Karpas-422 (cell line): ENCODE data around the gene TMEM131. TPM values are rescaled to one million over a fixed set of nuclear protein-coding genes. Genes with fewer than 3 reads are reported as not detected.

ENCODE experiments used
- DNase-seq: peaks from one replicate; pipeline ENCODE4 v3.0.0-alpha.2; 2015
- H2AFZ ChIP-seq: fragments of 200-600 bp; sonication (generic); 2 replicates; pipeline ENCODE4 v1.6.1; 2014; ENCODE audit warnings: antibody characterized with exemption, low read length, mixed read lengths
- H3K27ac ChIP-seq: fragments of 200-600 bp; sonication (generic); 2 replicates; pipeline ENCODE4 v1.5.1; 2014; ENCODE audit warnings: mild to moderate bottlenecking, low read length, moderate library complexity
- H3K27me3 ChIP-seq: fragments of 200-600 bp; sonication (generic); 2 replicates; pipeline ENCODE4 v1.6.1; 2014; ENCODE audit warnings: low read length, mixed read lengths
- H3K36me3 ChIP-seq: fragments of 200-600 bp; sonication (generic); 2 replicates; pipeline ENCODE4 v1.6.1; 2014; ENCODE audit warnings: low read length, mixed read lengths; ENCODE audit not compliant: insufficient read depth
- H3K4me1 ChIP-seq: fragments of 200-600 bp; sonication (generic); 2 replicates; pipeline ENCODE4 v1.6.1; 2014; ENCODE audit warnings: mild to moderate bottlenecking, low read length, mixed read lengths
- H3K4me2 ChIP-seq: fragments of 200-600 bp; sonication (generic); 2 replicates; pipeline ENCODE4 v1.6.1; 2014; ENCODE audit warnings: low read length, low read depth, mild to moderate bottlenecking; ENCODE audit not compliant: poor library complexity, severe bottlenecking
- H3K4me3 ChIP-seq: fragments of 200-600 bp; sonication (generic); 2 replicates; pipeline ENCODE4 v1.5.1; 2014; ENCODE audit warnings: mild to moderate bottlenecking, antibody characterized with exemption, low read length, mixed read lengths
- H3K79me2 ChIP-seq: fragments of 200-600 bp; sonication (generic); 2 replicates; pipeline ENCODE4 v1.6.1; 2014; ENCODE audit warnings: mild to moderate bottlenecking, low read length, mixed read lengths
- H3K9ac ChIP-seq: fragments of 200-600 bp; sonication (generic); 2 replicates; pipeline ENCODE4 v1.6.0; 2014; ENCODE audit warnings: low read length
- H3K9me2 ChIP-seq: fragments of 200-600 bp; sonication (generic), shearing (Covaris generic); replicated peaks from 2 replicates; pipeline ENCODE4 v1.6.0; 2014; ENCODE audit warnings: mild to moderate bottlenecking, low read length, moderate library complexity; ENCODE audit not compliant: insufficient read depth
- H3K9me3 ChIP-seq: fragments of 300-700, 200-600 bp; sonication (generic); 2 replicates; pipeline ENCODE4 v1.6.1; 2014; ENCODE audit warnings: low read length, mixed read lengths
- H4K20me1 ChIP-seq: fragments of 200-600 bp; sonication (generic); 2 replicates; pipeline ENCODE4 v1.6.1; 2014; ENCODE audit warnings: mild to moderate bottlenecking, antibody characterized with exemption, low read length, low read depth; ENCODE audit not compliant: insufficient read depth
- total RNA-seq: library from RNA; depleted of rRNA; stranded (reverse); fragments of >200 nt; shearing (Covaris generic); gene quantifications from 2 replicates; pipeline ENCODE4 v1.2.3, GENCODE V29; 2014; ENCODE audit warnings: low replicate concordance

TMEM131 gene
- total RNA-seq, 1 experiment from 2014 or later: 20.9 TPM

- no peak overlapping the region for H3K27ac ChIP-seq
- no peak overlapping the region for H3K4me2 ChIP-seq
- H3K4me3 ChIP-seq: no peak overlapping the region
- no peaks in the 10 kb centered on the region for H3K4me1 ChIP-seq
- no peaks in the 10 kb centered on the region for H4K20me1 ChIP-seq
- H3K9me2 ChIP-seq: no peaks in the 10 kb centered on the region
- H3K9me3 ChIP-seq: no peaks in the 10 kb centered on the region
- no peaks in the 10 kb centered on the region for H3K79me2 ChIP-seq
- H3K9ac ChIP-seq: no peak overlapping the region
- no peaks in the 10 kb centered on the region for H3K27me3 ChIP-seq
- H2AFZ ChIP-seq: no peak overlapping the region
- no peaks in the 10 kb centered on the region for H3K36me3 ChIP-seq
- DNase-seq: no peak
These were observed 255.9 kb downstream of the TMEM131 start for GRCh38 chr2:97739893-97740245.

GRCh38 chr2:97739020-97739892, 256.5 kb downstream of the TMEM131 start:
- DNase-seq: no peak
- Histone ChIP-seq H3K4me3 (no peak overlapping the region), H3K9ac (no peak overlapping the region), H3K4me2 (no peak overlapping the region), H3K4me1 (no peaks in the 10 kb centered on the region), H2AFZ (no peak overlapping the region), H3K79me2 (no peaks in the 10 kb centered on the region), H4K20me1 (no peaks in the 10 kb centered on the region), H3K36me3 (no peaks in the 10 kb centered on the region), H3K9me2 (no peaks in the 10 kb centered on the region), H3K9me3 (no peaks in the 10 kb centered on the region), H3K27me3 (no peaks in the 10 kb centered on the region), H3K27ac (no peak overlapping the region)

DNA sequence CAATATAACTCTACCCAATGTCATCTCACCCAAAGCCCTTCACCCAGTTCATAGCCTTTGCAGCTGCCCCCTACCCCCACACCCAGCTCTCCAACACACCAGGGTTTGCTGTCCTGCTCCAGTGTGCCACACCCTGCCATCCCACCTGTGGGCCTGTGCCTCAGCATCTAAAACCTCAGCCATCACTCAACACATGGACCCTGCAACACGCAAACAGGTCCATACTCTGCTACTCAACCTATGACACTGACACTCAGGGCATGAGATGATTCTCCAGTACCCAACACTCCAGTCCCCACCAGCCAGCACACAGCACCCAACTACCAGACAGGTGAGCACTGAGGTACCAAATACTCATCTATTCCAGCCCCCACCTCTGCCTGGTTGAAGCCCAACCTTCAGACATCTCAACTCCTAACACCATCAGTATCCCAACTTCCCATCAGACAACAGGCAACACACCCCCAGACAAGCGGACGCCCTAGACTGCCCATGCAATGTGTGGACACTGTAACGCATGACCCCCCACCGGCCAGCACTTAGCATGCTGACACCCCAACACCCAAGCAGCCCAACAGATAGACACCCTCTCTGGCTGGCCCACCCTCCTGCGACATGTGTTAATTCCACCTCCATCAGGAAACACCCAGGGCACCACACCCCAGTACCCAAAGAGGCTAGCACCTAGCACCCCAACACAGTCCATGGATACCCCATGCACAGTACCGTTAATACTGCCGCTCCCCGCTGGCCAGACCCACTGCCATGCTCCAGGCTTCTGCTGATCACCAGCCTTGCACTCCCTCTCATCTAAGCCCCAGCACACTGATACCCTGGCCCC, 257.3 kb downstream of the TMEM131 start:
- Histone ChIP-seq H3K36me3 (no peaks in the 10 kb centered on the region), H3K79me2 (no peaks in the 10 kb centered on the region), H3K9me3 (no peaks in the 10 kb centered on the region), H3K4me2 (no peak overlapping the region), H3K9me2 (no peaks in the 10 kb centered on the region), H3K27me3 (no peaks in the 10 kb centered on the region), H3K4me1 (no peaks in the 10 kb centered on the region), H3K27ac (no peak overlapping the region), H4K20me1 (no peaks in the 10 kb centered on the region), H3K9ac (no peak overlapping the region), H3K4me3 (no peak overlapping the region), H2AFZ (no peak overlapping the region)
- DNase-seq: no peak

DNA sequence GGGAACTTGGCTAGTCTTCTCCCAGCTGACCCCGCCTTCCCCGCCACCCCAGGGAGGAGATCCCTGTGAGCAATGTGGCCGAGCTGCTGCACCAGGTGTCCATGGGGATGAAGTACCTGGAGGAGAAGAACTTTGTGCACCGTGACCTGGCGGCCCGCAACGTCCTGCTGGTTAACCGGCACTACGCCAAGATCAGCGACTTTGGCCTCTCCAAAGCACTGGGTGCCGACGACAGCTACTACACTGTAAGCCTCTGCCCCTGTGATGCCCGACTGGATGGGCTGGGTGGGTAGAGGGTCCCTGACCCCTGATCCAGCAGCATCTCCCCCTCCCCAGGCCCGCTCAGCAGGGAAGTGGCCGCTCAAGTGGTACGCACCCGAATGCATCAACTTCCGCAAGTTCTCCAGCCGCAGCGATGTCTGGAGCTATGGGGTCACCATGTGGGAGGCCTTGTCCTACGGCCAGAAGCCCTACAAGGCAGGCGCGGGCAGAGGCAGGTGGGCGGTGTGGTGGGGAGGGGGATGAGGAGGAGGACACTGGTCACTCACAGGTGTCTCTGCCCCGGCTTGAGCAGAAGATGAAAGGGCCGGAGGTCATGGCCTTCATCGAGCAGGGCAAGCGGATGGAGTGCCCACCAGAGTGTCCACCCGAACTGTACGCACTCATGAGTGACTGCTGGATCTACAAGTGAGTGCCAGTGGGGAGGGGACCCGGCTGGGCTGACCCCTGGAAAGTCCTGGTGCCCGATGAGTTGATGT, 258.1 kb downstream of the TMEM131 start:
- no peaks in the 10 kb centered on the region for H3K27me3 ChIP-seq
- no peak overlapping the region for H3K4me2 ChIP-seq
- no peaks in the 10 kb centered on the region for H3K36me3 ChIP-seq
- no peak overlapping the region for H3K4me3 ChIP-seq
- H3K79me2 ChIP-seq: no peaks in the 10 kb centered on the region
- H4K20me1 ChIP-seq: no peaks in the 10 kb centered on the region
- no peak overlapping the region for H3K27ac ChIP-seq
- H2AFZ ChIP-seq: no peak overlapping the region
- no peak overlapping the region for H3K9ac ChIP-seq
- H3K4me1 ChIP-seq: no peaks in the 10 kb centered on the region
- no peaks in the 10 kb centered on the region for H3K9me3 ChIP-seq
- H3K9me2 ChIP-seq: no peaks in the 10 kb centered on the region
- no peak for DNase-seq

GRCh38 chr2:97736608-97737330, 259.0 kb downstream of the TMEM131 start:
- Histone ChIP-seq H3K4me1 (no peaks in the 10 kb centered on the region), H3K9me3 (no peaks in the 10 kb centered on the region), H3K9me2 (no peaks in the 10 kb centered on the region), H3K9ac (no peak overlapping the region), H3K79me2 (no peaks in the 10 kb centered on the region), H4K20me1 (no peaks in the 10 kb centered on the region), H3K4me3 (no peak overlapping the region), H3K36me3 (no peaks in the 10 kb centered on the region), H3K4me2 (no peak overlapping the region), H3K27me3 (no peaks in the 10 kb centered on the region), H3K27ac (no peak overlapping the region), H2AFZ (no peak overlapping the region)
- DNase-seq: no peak

DNA sequence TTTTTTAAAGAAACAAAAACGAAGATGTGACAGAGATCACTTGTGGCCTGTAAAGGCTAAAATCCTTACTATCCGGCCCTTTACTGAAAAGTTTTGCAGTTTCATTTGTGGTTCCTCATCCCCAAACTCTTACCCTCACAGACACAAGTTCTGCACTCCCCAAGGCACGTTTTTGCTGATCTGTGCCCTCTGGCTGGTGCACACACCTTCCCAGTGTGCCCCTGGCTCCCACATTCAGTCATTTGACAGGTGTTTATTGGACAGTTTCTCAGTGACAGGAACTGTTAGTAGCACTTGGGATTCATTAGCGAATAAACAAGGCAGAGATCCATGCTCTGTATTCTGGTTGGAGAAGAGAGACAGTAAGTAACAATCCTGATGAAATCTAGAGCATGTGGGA, 259.6 kb downstream of the TMEM131 start:
- DNase-seq: no peak
- no peaks in the 10 kb centered on the region for H4K20me1 ChIP-seq
- no peaks in the 10 kb centered on the region for H3K36me3 ChIP-seq
- no peaks in the 10 kb centered on the region for H3K9me3 ChIP-seq
- no peaks in the 10 kb centered on the region for H3K4me1 ChIP-seq
- H3K9me2 ChIP-seq: no peaks in the 10 kb centered on the region
- H3K27ac ChIP-seq: no peak overlapping the region
- no peaks in the 10 kb centered on the region for H3K27me3 ChIP-seq
- H3K4me2 ChIP-seq: no peak overlapping the region
- H2AFZ ChIP-seq: no peak overlapping the region
- no peak overlapping the region for H3K4me3 ChIP-seq
- H3K9ac ChIP-seq: no peak overlapping the region
- H3K79me2 ChIP-seq: no peaks in the 10 kb centered on the region

DNA sequence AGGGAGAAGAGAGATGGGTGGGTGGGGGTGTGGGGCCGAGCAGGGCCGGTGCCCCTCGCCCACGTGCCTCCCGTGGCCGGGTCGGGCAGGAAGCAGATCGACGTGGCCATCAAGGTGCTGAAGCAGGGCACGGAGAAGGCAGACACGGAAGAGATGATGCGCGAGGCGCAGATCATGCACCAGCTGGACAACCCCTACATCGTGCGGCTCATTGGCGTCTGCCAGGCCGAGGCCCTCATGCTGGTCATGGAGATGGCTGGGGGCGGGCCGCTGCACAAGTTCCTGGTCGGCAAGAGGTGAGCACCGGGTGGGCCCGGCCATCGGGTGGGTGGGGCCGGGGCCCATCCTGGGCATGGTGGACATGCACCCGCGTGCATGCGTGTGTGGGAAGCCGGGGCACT, 260.6 kb downstream of the TMEM131 start:
- H3K4me2 ChIP-seq: no peak overlapping the region
- no peak overlapping the region for H3K9ac ChIP-seq
- H3K4me1 ChIP-seq: no peaks in the 10 kb centered on the region
- no peaks in the 10 kb centered on the region for H4K20me1 ChIP-seq
- H2AFZ ChIP-seq: no peak overlapping the region
- H3K9me2 ChIP-seq: no peaks in the 10 kb centered on the region
- no peak overlapping the region for H3K4me3 ChIP-seq
- no peaks in the 10 kb centered on the region for H3K79me2 ChIP-seq
- H3K27me3 ChIP-seq: no peaks in the 10 kb centered on the region
- peaks cover 4% of the 10 kb centered on the region; the same call in 1 of the 2 replicates for H3K9me3 ChIP-seq
- no peak for DNase-seq
- H3K27ac ChIP-seq: no peak overlapping the region
- no peaks in the 10 kb centered on the region for H3K36me3 ChIP-seq
